Measurements from ENCODE around the gene TNNT1.

Gene TNNT1

GRCh38 chr19:55113570-55114039 is 35.4 kb downstream of the TNNT1 start:
- Histone ChIP-seq H3K9me3 (ENCODE audit: control insufficient read depth, insufficient read depth, low read depth, low read length) (no peaks in the 10 kb centered on the region), H3K36me3 (ENCODE audit: control insufficient read depth in 2 of 2, insufficient read depth in 1 of 2, low read length in 2 of 2) (peaks cover 0 to 33% of the 10 kb centered on the region in 2 experiments; a peak in 2 of 3 replicates), H3K4me3 (ENCODE audit: low read depth, low read length) (no peak overlapping the region), H3K4me1 (ENCODE audit: control insufficient read depth, insufficient read depth, low read length) (peaks cover 18% of the 10 kb centered on the region), H3K27ac (ENCODE audit: extremely low read depth, low read depth, low read length) (no peak overlapping the region)
- ChIA-PET POLR2A (no interaction called here), CTCF (interaction anchor here (0.6 to 4.6 kb wide), 9 partner anchors 10 to 541 kb away, joined by 3 to 26 read pairs (median 5); no protein-coding TSS in a partner anchor)
- no peak for TF ChIP-seq ZNF362 (tag by site-specific recombination; IDR thresholded peaks at IDR 0.05)
- no peak for TF ChIP-seq OVOL3 (tag by site-specific recombination; IDR thresholded peaks at IDR 0.05)
- no peak for TF ChIP-seq ZNF677 (tag by site-specific recombination; IDR thresholded peaks at IDR 0.05)
- TF ChIP-seq REPIN1 (tag by site-specific recombination; IDR thresholded peaks at IDR 0.05; ENCODE audit: low read depth) = no peak
- no peak for TF ChIP-seq EGR2 (tag by site-specific recombination; IDR thresholded peaks at IDR 0.05; ENCODE audit: low read depth)
- TF ChIP-seq BCL11B (tag by site-specific recombination; IDR thresholded peaks at IDR 0.05; ENCODE audit: low read depth) = no peak
- no peak for TF ChIP-seq ZNF404 (tag by site-specific recombination; IDR thresholded peaks at IDR 0.05)
- no peak for TF ChIP-seq GLI2 (tag by site-specific recombination; IDR thresholded peaks at IDR 0.05; ENCODE audit: borderline replicate concordance, low read depth)
- peak; percentile 58; the same call in 1 of the 2 replicates for TF ChIP-seq ZNF10 (tag by site-specific recombination; IDR thresholded peaks at IDR 0.05)
- TF ChIP-seq SP3 (tag by site-specific recombination; IDR thresholded peaks at IDR 0.05) = no peak
- TF ChIP-seq ZEB2 (tag by site-specific recombination; IDR thresholded peaks at IDR 0.05) = peak; percentile 61; the same call in 1 of the 2 replicates
- TF ChIP-seq ZBTB48 (tag by site-specific recombination; IDR thresholded peaks at IDR 0.05) = no peak
- no peak for TF ChIP-seq ZNF624 (tag by site-specific recombination; IDR thresholded peaks at IDR 0.05)
- TF ChIP-seq IKZF3 (tag by site-specific recombination; IDR thresholded peaks at IDR 0.05) = peak; percentile 47; the same call in 1 of the 2 replicates
- TF ChIP-seq ZNF580 (tag by site-specific recombination; IDR thresholded peaks at IDR 0.05) = no peak
- peak; percentile 43 for TF ChIP-seq SP2 (tag by site-specific recombination; IDR thresholded peaks at IDR 0.05)
- no peak for TF ChIP-seq ZNF391 (tag by site-specific recombination; IDR thresholded peaks at IDR 0.05; ENCODE audit: borderline replicate concordance, low read depth)
- no peak for TF ChIP-seq ZNF548 (tag by site-specific recombination; IDR thresholded peaks at IDR 0.05)
- TF ChIP-seq ATF2 (tag by site-specific recombination; IDR thresholded peaks at IDR 0.05; ENCODE audit: low read depth) = peak; percentile 81
- no peak for TF ChIP-seq ZSCAN23 (tag by site-specific recombination; IDR thresholded peaks at IDR 0.05)
- peak; percentile 45; the same call in 1 of the 2 replicates for TF ChIP-seq GLIS2 (tag by site-specific recombination; IDR thresholded peaks at IDR 0.05)
- no peak for TF ChIP-seq ZNF266 (tag by site-specific recombination; IDR thresholded peaks at IDR 0.05; ENCODE audit: low read depth)
- TF ChIP-seq ZNF830 (tag by site-specific recombination; IDR thresholded peaks at IDR 0.05; ENCODE audit: low read depth) = no peak
- TF ChIP-seq ZNF514 (tag by site-specific recombination; IDR thresholded peaks at IDR 0.05) = no peak
- 0 out of 2 replicates have a peak, but pooled peaks have one; percentile 26 for TF ChIP-seq ZBTB17 (tag by site-specific recombination; IDR thresholded peaks at IDR 0.05)
- TF ChIP-seq ZNF148 (tag by site-specific recombination; IDR thresholded peaks at IDR 0.05; ENCODE audit: borderline replicate concordance) = no peak
- TF ChIP-seq ZNF341 (tag by site-specific recombination; IDR thresholded peaks at IDR 0.05; ENCODE audit: low read depth) = peak; percentile 65
- TF ChIP-seq OSR2 (tag by site-specific recombination; IDR thresholded peaks at IDR 0.05) = no peak
- TF ChIP-seq ZNF549 (tag by site-specific recombination; IDR thresholded peaks at IDR 0.05) = no peak
- no peak for TF ChIP-seq ZNF785 (tag by site-specific recombination; IDR thresholded peaks at IDR 0.05)
- no peak for TF ChIP-seq ZNF488 (tag by site-specific recombination; IDR thresholded peaks at IDR 0.05)
- TF ChIP-seq ZNF239 (tag by site-specific recombination; IDR thresholded peaks at IDR 0.05) = no peak
- TF ChIP-seq ZNF174 (tag by site-specific recombination; IDR thresholded peaks at IDR 0.05) = no peak
- no peak for TF ChIP-seq ZNF155 (tag by site-specific recombination; IDR thresholded peaks at IDR 0.05)
- no peak for TF ChIP-seq ZNF654 (tag by site-specific recombination; IDR thresholded peaks at IDR 0.05; ENCODE audit: low read depth)
